Neural cell (in vitro differentiated cells): ENCODE data around the gene SIRT3.

ENCODE experiments used
- CTCF ChIP-seq: fragments of 450-650 bp; IDR thresholded peaks from 2 replicates; pipeline ENCODE4 v1.5.1; 2014; ENCODE audit warnings: antibody characterized with exemption, mild to moderate bottlenecking, moderate library complexity; ENCODE audit not compliant: poor library complexity, severe bottlenecking
- EZH2 ChIP-seq: fragments of 200-600, 300-800 bp; shearing (Covaris generic), sonication (generic); IDR thresholded peaks from 2 replicates; pipeline ENCODE4 v1.6.1; 2014; ENCODE audit warnings: antibody characterized with exemption, low read length, borderline replicate concordance, mild to moderate bottlenecking; ENCODE audit not compliant: insufficient read depth, poor library complexity, severe bottlenecking
- MXI1 ChIP-seq: fragments of 450-650 bp; conservative IDR thresholded peaks from 2 replicates; pipeline ENCODE4 v1.6.1; 2014; ENCODE audit warnings: antibody characterized with exemption, mild to moderate bottlenecking; ENCODE audit not compliant: poor library complexity, severe bottlenecking
- POLR2AphosphoS5 ChIP-seq: IDR thresholded peaks from 2 replicates; pipeline ENCODE4 v1.6.1; 2012
- RAD21 ChIP-seq: fragments of 450-650 bp; conservative IDR thresholded peaks from 2 replicates; pipeline ENCODE4 v1.6.1; 2014; ENCODE audit warnings: antibody characterized with exemption, mild to moderate bottlenecking, moderate library complexity

- no peak for TF ChIP-seq POLR2AphosphoS5
- TF ChIP-seq CTCF, result no peak
- TF ChIP-seq RAD21, result no peak
- no peak for TF ChIP-seq MXI1
- no peak for TF ChIP-seq EZH2
Measured at GRCh38 chr11:199782-200181, 36.4 kb downstream of the SIRT3 start.
